ACC112 (cell line): ENCODE data around the gene PSMB7.

Experiments
- H2AFZ ChIP-seq: fragments of 200-600 bp; sonication (generic); one replicate; pipeline ENCODE4 v1.6.0; 2017; ENCODE audit warnings: antibody characterized with exemption, low read length; ENCODE audit not compliant: unreplicated experiment
- H3K27ac ChIP-seq: fragments of 200-600 bp; sonication (generic); 2 replicates; pipeline ENCODE4 v1.5.1; 2014; ENCODE audit warnings: low read depth, mild to moderate bottlenecking, antibody characterized with exemption, low read length, moderate library complexity
- H3K27me3 ChIP-seq: fragments of 200-600 bp; sonication (generic); 2 replicates; pipeline ENCODE4 v1.6.1; 2014; ENCODE audit warnings: mild to moderate bottlenecking, antibody characterized with exemption, low read length, moderate library complexity, mixed read lengths; ENCODE audit not compliant: insufficient read depth
- H3K36me3 ChIP-seq: fragments of 200-600 bp; sonication (generic); 2 replicates; pipeline ENCODE4 v1.6.1; 2016; ENCODE audit warnings: mild to moderate bottlenecking, antibody characterized with exemption, low read length, moderate library complexity, mixed read lengths; ENCODE audit not compliant: insufficient read depth
- H3K4me1 ChIP-seq: fragments of 200-600 bp; sonication (generic); one replicate; pipeline ENCODE4 v1.6.1; 2016; ENCODE audit warnings: low read length, mixed read lengths; ENCODE audit not compliant: insufficient read depth, unreplicated experiment, control insufficient read depth
- H3K4me3 ChIP-seq: fragments of 200-600 bp; sonication (generic); 2 replicates; pipeline ENCODE4 v1.5.1; 2014; ENCODE audit warnings: mild to moderate bottlenecking, low read depth, low read length
- H3K79me2 ChIP-seq: fragments of 200-600 bp; sonication (generic); one replicate; pipeline ENCODE4 v1.6.0; 2016; ENCODE audit warnings: low read length; ENCODE audit not compliant: control insufficient read depth, unreplicated experiment, insufficient read depth

The PSMB7 gene

GRCh38 chr9:124377551-124378406 lies 37.5 kb downstream of the PSMB7 start:
- Histone ChIP-seq H3K36me3 (peaks cover 34% of the 10 kb centered on the region), H3K27ac (no peak overlapping the region), H3K4me3 (no peak overlapping the region), H3K79me2 (peaks cover 71% of the 10 kb centered on the region), H3K27me3 (no peaks in the 10 kb centered on the region), H2AFZ (no peak overlapping the region), H3K4me1 (peaks cover 16% of the 10 kb centered on the region)

- Histone ChIP-seq H3K27ac (no peak overlapping the region), H3K27me3 (no peaks in the 10 kb centered on the region), H3K4me3 (no peak overlapping the region), H3K36me3 (peaks cover 31% of the 10 kb centered on the region), H3K4me1 (peaks cover 24% of the 10 kb centered on the region), H3K79me2 (peaks cover 83% of the 10 kb centered on the region), H2AFZ (no peak overlapping the region)
Observed at GRCh38 chr9:124376329-124376728, 38.9 kb downstream of the PSMB7 start.

DNA sequence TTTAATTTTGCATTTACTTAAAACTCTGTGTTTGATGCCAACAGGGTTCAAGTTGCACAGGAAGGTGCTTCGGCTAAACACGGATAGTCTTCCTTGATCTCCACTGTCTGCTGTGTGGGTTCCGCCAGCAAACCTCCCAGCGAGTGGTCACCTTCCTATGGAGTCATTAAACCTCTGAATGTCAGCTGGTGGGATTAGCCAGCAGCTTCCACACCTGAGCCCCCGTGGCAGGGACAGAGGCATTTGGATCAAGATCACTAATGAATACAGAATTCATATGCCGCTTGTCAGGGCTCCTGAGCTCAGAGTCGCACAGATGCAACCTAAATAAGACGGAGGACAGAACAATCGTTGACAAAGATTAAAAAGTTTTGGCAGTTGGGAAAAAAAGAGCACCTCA lies 39.5 kb downstream of the PSMB7 start:
- Histone ChIP-seq H3K27me3 (no peaks in the 10 kb centered on the region), H3K36me3 (peaks cover 31% of the 10 kb centered on the region), H3K4me3 (no peak overlapping the region), H3K27ac (no peak overlapping the region), H2AFZ (no peak overlapping the region), H3K79me2 (peaks cover 84% of the 10 kb centered on the region), H3K4me1 (peaks cover 26% of the 10 kb centered on the region)

DNA sequence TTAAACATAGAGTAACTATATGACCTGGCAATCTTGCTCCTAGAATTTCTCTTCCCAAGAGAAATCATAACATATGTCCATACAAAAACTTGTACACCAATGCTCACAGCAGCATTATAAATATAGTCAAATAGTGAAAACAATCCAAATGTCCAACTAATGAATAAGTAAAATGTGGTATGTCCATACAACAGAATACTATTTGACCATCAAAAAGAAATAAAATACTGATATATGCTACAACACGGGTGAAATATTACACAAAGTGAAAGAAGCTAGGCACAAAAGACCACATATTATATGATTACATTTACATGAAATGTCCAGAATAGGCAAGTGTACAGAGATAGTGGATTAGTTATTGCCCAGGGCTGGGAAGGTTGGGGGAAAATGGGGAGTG lies 41.4 kb downstream of the PSMB7 start:
- Histone ChIP-seq H3K27ac (no peak overlapping the region), H3K4me1 (peaks cover 26% of the 10 kb centered on the region), H3K4me3 (no peak overlapping the region), H3K27me3 (no peaks in the 10 kb centered on the region), H3K36me3 (peaks cover 24% of the 10 kb centered on the region), H3K79me2 (peaks cover 87% of the 10 kb centered on the region), H2AFZ (no peak overlapping the region)

DNA sequence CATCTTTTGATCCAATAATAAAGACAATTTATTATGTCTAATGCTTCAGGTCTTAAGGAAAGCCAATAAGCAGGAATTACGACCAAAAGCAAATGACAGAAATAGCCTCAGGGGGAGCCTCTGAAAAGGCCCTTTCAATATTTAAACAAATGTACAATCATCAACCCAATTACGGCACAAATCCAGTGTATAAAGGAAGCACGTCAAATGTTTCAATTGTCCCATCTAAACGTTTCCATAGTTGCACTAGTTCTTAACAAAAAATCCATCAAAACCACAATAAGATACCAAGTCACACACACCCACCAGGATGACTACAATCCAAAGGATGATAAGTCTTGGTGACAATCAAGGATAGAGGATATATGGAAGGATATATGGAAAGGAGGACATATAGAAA lies 41.9 kb downstream of the PSMB7 start:
- peaks cover 87% of the 10 kb centered on the region for H3K79me2 ChIP-seq
- no peak overlapping the region for H3K4me3 ChIP-seq
- peaks cover 21% of the 10 kb centered on the region for H3K4me1 ChIP-seq
- no peaks in the 10 kb centered on the region for H3K27me3 ChIP-seq
- H3K27ac ChIP-seq = no peak overlapping the region
- peaks cover 24% of the 10 kb centered on the region for H3K36me3 ChIP-seq
- H2AFZ ChIP-seq = no peak overlapping the region

DNA sequence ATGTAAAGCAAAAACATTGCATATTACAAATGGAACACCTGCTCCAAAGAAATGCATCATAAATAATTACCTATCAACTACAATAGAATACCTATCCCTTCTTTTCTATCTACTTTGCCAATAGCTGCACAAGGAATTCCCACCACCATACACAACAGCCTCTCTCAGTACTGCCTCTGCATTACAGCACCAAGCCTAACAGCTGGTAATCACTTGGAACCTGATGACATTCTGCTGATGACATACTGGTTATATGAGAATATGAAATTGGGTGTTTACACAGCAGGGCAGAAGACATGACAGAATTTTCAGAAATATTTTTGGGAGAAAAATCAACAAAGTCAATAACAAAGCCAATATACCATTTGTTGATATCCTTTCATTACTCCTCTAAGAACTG lies 43.2 kb downstream of the PSMB7 start:
- Histone ChIP-seq H3K27ac (no peak overlapping the region), H3K36me3 (peaks cover 16% of the 10 kb centered on the region), H2AFZ (no peak overlapping the region), H3K4me1 (peaks cover 30% of the 10 kb centered on the region), H3K4me3 (no peak overlapping the region), H3K27me3 (no peaks in the 10 kb centered on the region), H3K79me2 (peaks cover 88% of the 10 kb centered on the region)

DNA sequence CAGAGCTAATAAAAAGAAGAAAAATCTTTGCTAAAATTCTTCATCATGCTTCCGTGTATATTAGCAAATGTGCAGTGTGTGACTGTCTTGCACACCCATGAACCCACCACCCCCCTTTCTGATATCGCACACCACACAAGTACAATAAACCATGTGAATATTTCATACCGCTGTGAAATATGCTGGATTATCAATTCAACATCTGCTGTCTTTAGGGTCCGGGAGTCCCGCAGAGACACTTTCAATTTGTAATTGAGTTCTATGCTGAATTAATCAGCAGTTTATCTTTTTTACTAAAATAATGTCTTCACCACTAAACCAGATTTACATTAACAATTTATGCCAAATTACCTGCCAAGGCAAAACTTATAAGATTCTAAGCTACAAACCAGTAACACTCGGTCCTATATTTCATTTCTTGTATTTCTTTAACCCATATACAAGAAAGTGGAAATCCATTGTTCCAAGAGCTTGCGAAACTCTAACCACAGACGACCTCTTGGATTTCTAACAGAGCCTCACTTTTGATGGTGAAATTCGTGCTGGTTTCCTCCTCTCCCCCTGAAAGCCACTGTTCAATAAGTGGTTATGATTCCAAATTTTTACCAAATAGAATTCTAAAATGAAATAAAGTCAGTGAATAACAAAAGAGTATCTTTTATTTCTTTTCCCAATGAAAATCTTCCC lies 44.2 kb downstream of the PSMB7 start:
- no peak overlapping the region for H2AFZ ChIP-seq
- H3K4me1 ChIP-seq = peaks cover 40% of the 10 kb centered on the region
- no peak overlapping the region for H3K4me3 ChIP-seq
- H3K79me2 ChIP-seq = peaks cover 88% of the 10 kb centered on the region
- H3K27ac ChIP-seq = no peak overlapping the region
- H3K27me3 ChIP-seq = no peaks in the 10 kb centered on the region
- peaks cover 11% of the 10 kb centered on the region for H3K36me3 ChIP-seq

- Histone ChIP-seq H2AFZ (no peak overlapping the region), H3K27ac (no peak overlapping the region), H3K4me1 (peaks cover 41% of the 10 kb centered on the region), H3K4me3 (no peak overlapping the region), H3K79me2 (peaks cover 93% of the 10 kb centered on the region), H3K36me3 (peaks cover 6% of the 10 kb centered on the region), H3K27me3 (no peaks in the 10 kb centered on the region)
Observed at GRCh38 chr9:124369231-124369797, 45.9 kb downstream of the PSMB7 start.

DNA sequence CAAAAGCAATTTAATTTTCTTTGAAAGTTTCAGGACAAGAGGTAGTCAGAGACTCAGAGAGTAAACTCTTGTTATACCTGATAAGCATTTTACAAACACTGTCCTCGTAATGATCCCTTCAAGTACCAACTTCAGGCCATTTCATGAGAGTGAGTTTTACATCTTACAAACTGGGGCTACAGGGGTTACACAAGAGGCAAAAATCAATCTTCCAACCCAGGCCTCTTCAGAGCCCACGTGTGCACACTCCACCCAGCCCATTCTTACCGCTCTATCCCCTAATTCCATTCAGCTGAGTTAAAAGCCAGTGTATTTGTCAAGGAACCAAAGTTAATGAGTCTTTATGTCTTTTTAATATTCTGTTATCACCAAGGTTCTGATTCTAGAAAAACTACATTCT lies 46.5 kb downstream of the PSMB7 start:
- Histone ChIP-seq H2AFZ (no peak overlapping the region), H3K36me3 (peaks cover under 1% of the 10 kb centered on the region; the same call in 1 of the 2 replicates), H3K27ac (no peak overlapping the region), H3K4me3 (no peak overlapping the region), H3K27me3 (no peaks in the 10 kb centered on the region), H3K4me1 (peaks cover 41% of the 10 kb centered on the region), H3K79me2 (peaks cover 93% of the 10 kb centered on the region)

- Histone ChIP-seq H3K79me2 (peaks cover 91% of the 10 kb centered on the region), H2AFZ (no peak overlapping the region), H3K27me3 (no peaks in the 10 kb centered on the region), H3K27ac (peak overlapping the region; percentile 15; the same call in 1 of the 2 replicates), H3K36me3 (peaks cover 2% of the 10 kb centered on the region; the same call in 1 of the 2 replicates), H3K4me1 (peaks cover 31% of the 10 kb centered on the region), H3K4me3 (peak overlapping the region; percentile 6; the same call in 1 of the 2 replicates)
Observed at GRCh38 chr9:124366476-124367220, 48.6 kb downstream of the PSMB7 start.
